Adrenal gland (tissue), 12 donors: ENCODE measurements around the gene MYADML2. TPM values are rescaled to one million over a fixed set of nuclear protein-coding genes. Genes with fewer than 3 reads are reported as not detected.
A peak's percentile ranks its signal among the peaks of the same experiment; 100 is the strongest.

Experiments
- DNase-seq, 7 donors: peaks; one replicate each; pipeline ENCODE4 v3.0.0-alpha.2; 2019 to 2020
- H3K27ac ChIP-seq, 5 donors: fragments of 200-600 bp; sonication (generic) in 4 of 5; 1 replicate in 3 of 5; 2 replicates in 2 of 5; pipeline versions ENCODE4 v1.5.1 to v1.8.0; 2016 to 2020; ENCODE audit warnings: mild to moderate bottlenecking in 1 of 5
- H3K27me3 ChIP-seq: fragments of 200-600 bp; 2 replicates; pipeline ENCODE4 v1.8.0; 2021
- H3K36me3 ChIP-seq, 2 donors: fragments of 200-600 bp; replicated peaks in 1 of 2; 1 replicate in 1 of 2; 2 replicates in 1 of 2; pipeline versions ENCODE4 v1.5.1 to v1.8.0; 2018 to 2022
- H3K4me1 ChIP-seq, 2 donors: fragments of 200-600 bp; replicated peaks in 1 of 2; 1 replicate in 1 of 2; 2 replicates in 1 of 2; pipeline versions ENCODE4 v1.5.1 to v1.8.0; 2018 to 2021
- H3K4me3 ChIP-seq, 4 donors: fragments of 200-600 bp; sonication (generic) in 3 of 4; one replicate each; pipeline ENCODE4 v1.5.1; 2016 to 2018
- H3K9me3 ChIP-seq, 3 donors: fragments of 200-600 bp; sonication (generic) in 1 of 3; replicated peaks in 1 of 3; 1 replicate in 2 of 3; 2 replicates in 1 of 3; pipeline versions ENCODE4 v1.5.1 to v1.8.0; 2016 to 2021
- POLR2A ChIP-seq, 2 donors: fragments of 450-650 bp; IDR thresholded peaks; one replicate each; pipeline ENCODE4 v1.6.1; 2017; ENCODE audit warnings: antibody characterized with exemption in 2 of 2, mild to moderate bottlenecking in 2 of 2, moderate library complexity in 1 of 2
- WGBS, 4 donors: extraction: QIAGEN DNeasy Blood & Tissue Kit in 2 of 4; methylation state at CpG; one replicate each; pipeline versions ENCODE4 v1.1.5 to v1.1.7; 2013 to 2017; 5-methylcytosine and 5-hydroxymethylcytosine counted together
- intact Hi-C, 2 donors: fragments of 100-400 bp; cut with DNase I; formaldehyde crosslinking; loops; one replicate each; pipeline versions ENCODE4 v1.14.1 to v1.15.0; 2022 to 2023
- polyA plus RNA-seq, 3 donors: library from polyadenylated mRNA; stranded (reverse); fragments of 200-250 nt in 2 of 3; fragments of 350-450 nt in 1 of 3; fragmentation: Illumina TruSeq in 1 of 3; extraction: RNeasy Lipid Tissue Mini Kit (QIAGEN cat#74804) in 1 of 3; gene quantifications; one replicate each; pipeline ENCODE4 v1.2.3, GENCODE V29; 2013 to 2014
- total RNA-seq, 9 donors: library from RNA; depleted of rRNA in 4 of 9; stranded (reverse); fragments of >200 nt in 4 of 9; fragments of 120-200 nt in 1 of 9; fragmentation: NEBNext Ultra II Directional in 1 of 9; extraction: Animal tissue kit (Norgen Biotek cat#: 25700) in 1 of 9; gene quantifications; one replicate each; pipeline versions ENCODE4 v1.1.0 to v1.2.4, GENCODE V29; 2013 to 2023
- TF ChIP-seq, protein P1 (sequence below), 6 experiments: fragments of 450-650 bp in 4 of 6; fragments of 200-600 bp in 2 of 6; sonication (generic) in 1 of 6; IDR thresholded peaks; 1 replicate in 5 of 6; 2 replicates in 1 of 6; pipeline versions ENCODE4 v1.5.1 to v1.8.0; 2016 to 2021; ENCODE audit warnings: antibody characterized with exemption in 6 of 6, mild to moderate bottlenecking in 2 of 6, moderate library complexity in 1 of 6
- donor health status: healthy with polysubstance abuse.
- donor health status: Bipolar disorder and iron deficiency.
- donor health status: DM: yes; HTN: yes; CAD: no.
- donor health status: DM: no; HTN: no; CAD: no.
- donor health status: DM: no; HTN: no; CAD: no.
- donor health status: DM: yes; HTN: yes; CAD: no.

The MYADML2 gene
- total and polyA plus RNA-seq, 12 donors: not detected

- TF ChIP-seq POLR2A (IDR thresholded peaks at IDR 0.05): no peak
- TF ChIP-seq, protein P1, sequence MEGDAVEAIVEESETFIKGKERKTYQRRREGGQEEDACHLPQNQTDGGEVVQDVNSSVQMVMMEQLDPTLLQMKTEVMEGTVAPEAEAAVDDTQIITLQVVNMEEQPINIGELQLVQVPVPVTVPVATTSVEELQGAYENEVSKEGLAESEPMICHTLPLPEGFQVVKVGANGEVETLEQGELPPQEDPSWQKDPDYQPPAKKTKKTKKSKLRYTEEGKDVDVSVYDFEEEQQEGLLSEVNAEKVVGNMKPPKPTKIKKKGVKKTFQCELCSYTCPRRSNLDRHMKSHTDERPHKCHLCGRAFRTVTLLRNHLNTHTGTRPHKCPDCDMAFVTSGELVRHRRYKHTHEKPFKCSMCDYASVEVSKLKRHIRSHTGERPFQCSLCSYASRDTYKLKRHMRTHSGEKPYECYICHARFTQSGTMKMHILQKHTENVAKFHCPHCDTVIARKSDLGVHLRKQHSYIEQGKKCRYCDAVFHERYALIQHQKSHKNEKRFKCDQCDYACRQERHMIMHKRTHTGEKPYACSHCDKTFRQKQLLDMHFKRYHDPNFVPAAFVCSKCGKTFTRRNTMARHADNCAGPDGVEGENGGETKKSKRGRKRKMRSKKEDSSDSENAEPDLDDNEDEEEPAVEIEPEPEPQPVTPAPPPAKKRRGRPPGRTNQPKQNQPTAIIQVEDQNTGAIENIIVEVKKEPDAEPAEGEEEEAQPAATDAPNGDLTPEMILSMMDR (IDR thresholded peaks at IDR 0.05): no peak
- Histone ChIP-seq H3K9me3 (no peaks in the 10 kb centered on the region), H3K36me3 (peaks cover 0 to 34% of the 10 kb centered on the region in 2 donors), H3K4me3 (peak overlapping the region in 1 of 4 donors; percentile 12), H3K4me1 (peaks cover 3 to 14% of the 10 kb centered on the region in 2 donors), H3K27me3 (peaks cover 4% of the 10 kb centered on the region), H3K27ac (no peak overlapping the region)
- intact Hi-C loops: no loop called here
- no peak for DNase-seq
- WGBS, 4 donors: 45 to 88% (median 66%) methylated on average over 8 to 21 of the region's 21 CpGs
Observed at GRCh38 chr17:81901167-81902022, 45.6 kb downstream of the MYADML2 start.

DNA sequence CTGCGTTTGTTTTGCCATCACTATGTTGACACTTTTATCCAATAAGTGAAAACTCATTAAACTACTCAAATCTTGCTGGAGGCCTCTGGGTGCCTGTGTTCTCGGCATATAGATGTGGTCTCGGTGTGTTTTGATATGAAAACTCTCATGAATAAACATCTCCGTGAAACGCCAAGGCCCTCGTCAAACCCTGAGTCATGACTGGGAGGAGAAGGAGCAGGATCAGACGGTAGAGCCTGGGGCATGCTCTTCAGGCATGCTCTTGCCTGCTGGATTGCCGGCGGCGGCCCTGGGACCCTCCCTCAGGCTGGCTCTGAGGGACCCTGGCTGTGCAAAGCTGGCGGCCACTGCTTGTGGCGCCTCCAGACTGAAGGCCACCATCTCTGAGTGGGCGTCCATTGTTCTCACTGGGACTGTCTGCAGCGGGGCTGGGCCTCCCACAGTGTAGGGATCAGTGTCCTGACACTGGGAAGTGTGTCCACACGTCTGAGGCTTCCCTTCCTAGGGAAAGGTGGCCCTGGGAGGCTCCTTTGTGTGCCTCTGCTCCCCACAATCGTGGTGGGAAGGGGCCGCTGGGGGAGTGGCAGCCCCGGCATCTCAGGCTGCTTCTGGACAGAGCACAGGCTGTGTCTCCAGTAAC, 46.7 kb downstream of the MYADML2 start:
- Histone ChIP-seq H3K27ac (no peak overlapping the region), H3K4me3 (no peak overlapping the region), H3K9me3 (no peaks in the 10 kb centered on the region), H3K27me3 (peaks cover 4% of the 10 kb centered on the region), H3K36me3 (peaks cover 0 to 45% of the 10 kb centered on the region in 2 donors), H3K4me1 (peaks cover 3 to 14% of the 10 kb centered on the region in 2 donors)
- TF ChIP-seq POLR2A (IDR thresholded peaks at IDR 0.05): no peak
- TF ChIP-seq, protein P1 (IDR thresholded peaks at IDR 0.05): no peak
- WGBS, 4 donors: 67 to 81% (median 76%) methylated on average over 7 to 18 of the region's 18 CpGs
- DNase-seq: no peak
- intact Hi-C loops: no loop called here

DNA sequence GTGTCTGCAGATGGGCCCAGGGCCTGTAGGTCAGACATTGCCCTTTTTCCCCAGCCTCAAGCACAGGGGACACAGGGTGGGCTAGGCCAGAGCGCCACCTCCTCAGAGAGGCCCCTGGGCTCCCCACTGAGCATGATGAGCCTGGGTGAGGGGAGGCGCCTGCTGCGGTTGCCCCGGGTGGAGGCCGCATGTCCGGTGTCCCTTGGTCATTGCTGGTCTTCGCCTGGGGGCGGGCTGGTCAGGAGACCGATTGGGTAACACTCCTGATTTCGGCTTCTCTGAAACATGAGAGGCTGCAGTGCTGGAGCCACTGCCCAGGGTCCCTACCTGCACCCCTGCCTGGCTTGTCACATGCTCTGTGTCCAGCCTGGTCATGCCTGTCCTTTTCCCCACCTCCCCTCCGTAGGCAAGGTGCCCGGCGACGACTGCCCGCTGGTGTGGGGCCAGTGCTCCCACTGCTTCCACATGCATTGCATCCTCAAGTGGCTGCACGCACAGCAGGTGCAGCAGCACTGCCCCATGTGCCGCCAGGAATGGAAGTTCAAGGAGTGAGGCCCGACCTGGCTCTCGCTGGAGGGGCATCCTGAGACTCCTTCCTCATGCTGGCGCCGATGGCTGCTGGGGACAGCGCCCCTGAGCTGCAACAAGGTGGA, 47.4 kb downstream of the MYADML2 start:
- H3K36me3 ChIP-seq: peaks cover 0 to 52% of the 10 kb centered on the region in 2 donors
- peaks cover 3 to 14% of the 10 kb centered on the region in 2 donors for H3K4me1 ChIP-seq
- H3K27ac ChIP-seq: no peak overlapping the region
- no peaks in the 10 kb centered on the region for H3K9me3 ChIP-seq
- TF ChIP-seq, protein P1 (IDR thresholded peaks at IDR 0.05): no peak
- no peak for TF ChIP-seq POLR2A (IDR thresholded peaks at IDR 0.05)
- peaks cover 4% of the 10 kb centered on the region for H3K27me3 ChIP-seq
- DNase-seq: no peak
- 95 to 97% (median 95%) methylated on average over 6 to 22 of the region's 22 CpGs for WGBS, 4 donors
- H3K4me3 ChIP-seq: no peak overlapping the region
- intact Hi-C loops: no loop called here

GRCh38 chr17:81898885-81899284, 48.1 kb downstream of the MYADML2 start:
- peaks cover 3 to 14% of the 10 kb centered on the region in 2 donors for H3K4me1 ChIP-seq
- 87 to 97% (median 91%) methylated on average over 5 to 9 of the region's 9 CpGs for WGBS, 4 donors
- no peak for DNase-seq
- H3K36me3 ChIP-seq: peaks cover 0 to 58% of the 10 kb centered on the region in 2 donors
- H3K4me3 ChIP-seq: no peak overlapping the region
- intact Hi-C loops: no loop called here
- TF ChIP-seq POLR2A (IDR thresholded peaks at IDR 0.05): no peak
- TF ChIP-seq, protein P1 (IDR thresholded peaks at IDR 0.05): no peak
- H3K9me3 ChIP-seq: no peaks in the 10 kb centered on the region
- no peak overlapping the region for H3K27ac ChIP-seq
- H3K27me3 ChIP-seq: peaks cover 4% of the 10 kb centered on the region
